ENCODE results near the gene PRPF40A.

PRPF40A gene

GRCh38 chr2:152606941-152607340 is 110.3 kb downstream of the PRPF40A start:
- DNase-seq (ENCODE audit: extremely low spot score) = no peak
- ChIA-PET POLR2A (interaction anchor here (0.6 kb wide), 1 partner anchor 111 kb away, joined by 3 read pairs; no protein-coding TSS in a partner anchor), CTCF (interaction anchor here (0.8 to 1.6 kb wide), 6 partner anchors 8 to 417 kb away, joined by 3 to 5 read pairs (median 4); no protein-coding TSS in a partner anchor)
- TF ChIP-seq CTCF (IDR thresholded peaks at IDR 0.05; ENCODE audit: control extremely low read depth, extremely low read depth, low read depth, missing control alignments) = no peak

GRCh38 chr2:152606081-152606480 is 111.2 kb downstream of the PRPF40A start:
- DNase-seq (ENCODE audit: extremely low spot score) = no peak
- CTCF ChIA-PET = interaction anchor here (0.8 to 1.6 kb wide), 4 partner anchors 9 to 87 kb away, joined by 3 to 5 read pairs (median 4); no protein-coding TSS in a partner anchor
- POLR2A ChIA-PET = no interaction called here

GRCh38 chr2:152603166-152603565 is 114.1 kb downstream of the PRPF40A start:
- POLR2A ChIA-PET = no interaction called here
- TF ChIP-seq CTCF (IDR thresholded peaks at IDR 0.05; ENCODE audit: control extremely low read depth, extremely low read depth, low read depth, missing control alignments) = no peak
- CTCF ChIA-PET = interaction anchor here (1.8 kb wide), 1 partner anchor 12 kb away, joined by 5 read pairs; no protein-coding TSS in a partner anchor
- no peak for DNase-seq (ENCODE audit: extremely low spot score)

More at GRCh38 chr2:152606081-152606480, 111.2 kb downstream of the PRPF40A start:
- no peak for TF ChIP-seq CTCF (IDR thresholded peaks at IDR 0.05; ENCODE audit: control extremely low read depth, extremely low read depth, low read depth, missing control alignments)

- ChIA-PET CTCF (interaction anchor here (1.1 to 1.2 kb wide), 2 partner anchors 12 to 15 kb away, joined by 3 to 4 read pairs; no protein-coding TSS in a partner anchor), POLR2A (no interaction called here)
- TF ChIP-seq CTCF (IDR thresholded peaks at IDR 0.05; ENCODE audit: control extremely low read depth, extremely low read depth, low read depth, missing control alignments) = no peak
- no peak for DNase-seq (ENCODE audit: extremely low spot score)
Measured at GRCh38 chr2:152602750-152603149, 114.5 kb downstream of the PRPF40A start.
